GM13976 (cell line): ENCODE results near the gene MXI1.

Experiments used
- DNase-seq: peaks from one replicate; pipeline ENCODE4 v3.0.0; 2012; ENCODE audit warnings: low spot score
- CTCF ChIP-seq: IDR thresholded peaks from 2 replicates; pipeline ENCODE4 v1.5.1; 2012; ENCODE audit warnings: borderline replicate concordance, mild to moderate bottlenecking; ENCODE audit not compliant: insufficient read depth; ENCODE audit errors: extremely low read depth, missing control alignments, control extremely low read depth
- in situ Hi-C: fragments of 300-500 bp; cut with MboI; formaldehyde crosslinking; loops from one replicate; pipeline ENCODE4 v1.12.0; 2022; ENCODE audit warnings: low sequenced_read_pairs, mixed read lengths, inconsistent platforms; ENCODE audit not compliant: unreplicated experiment

MXI1 gene

GRCh38 chr10:110209454-110209925 lies 2.1 kb downstream of the MXI1 start:
- in situ Hi-C loops: no loop called here
- no peak for TF ChIP-seq CTCF
- peak; percentile 47 for DNase-seq

GRCh38 chr10:110209926-110210673 lies 2.7 kb downstream of the MXI1 start:
- in situ Hi-C loops: no loop called here
- DNase-seq: peak; percentile 56
- no peak for TF ChIP-seq CTCF

GRCh38 chr10:110210674-110211464 lies 3.5 kb downstream of the MXI1 start:
- in situ Hi-C loops: no loop called here
- TF ChIP-seq CTCF: no peak
- peak; percentile 95 for DNase-seq

- in situ Hi-C loops: no loop called here
- TF ChIP-seq CTCF: no peak
- DNase-seq: no peak
Measured at GRCh38 chr10:110211465-110211843, 4.0 kb downstream of the MXI1 start.

- in situ Hi-C loops: no loop called here
- TF ChIP-seq CTCF: no peak
- DNase-seq: peak; percentile 31
Measured at GRCh38 chr10:110212119-110213006, 5.0 kb downstream of the MXI1 start.

GRCh38 chr10:110214371-110214826 lies 7.0 kb downstream of the MXI1 start:
- in situ Hi-C loops: no loop called here
- peak; percentile 56 for DNase-seq
- no peak for TF ChIP-seq CTCF
